ENCODE measurements around the gene GYPC.

GYPC gene

DNA sequence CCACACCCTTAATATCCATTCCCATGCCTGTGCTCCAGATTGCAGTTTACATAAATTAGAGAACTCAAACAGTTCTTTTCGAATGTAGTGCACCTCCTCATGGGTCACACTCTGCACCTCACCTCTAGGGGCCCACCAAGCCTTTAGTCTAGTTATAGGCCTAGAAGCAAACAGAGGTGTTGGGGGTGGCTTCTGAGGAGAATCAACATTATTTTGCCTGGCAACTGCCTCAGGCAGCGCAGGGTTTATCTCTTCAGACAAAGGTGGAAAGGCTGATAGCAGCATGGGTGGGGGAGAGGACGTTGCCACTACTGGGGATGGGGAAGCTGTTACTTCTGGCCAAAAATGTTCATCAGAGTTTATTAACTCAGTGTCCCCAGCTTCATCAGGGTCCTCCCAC is 5.0 kb upstream of the GYPC start:
- DNase-seq (ENCODE audit: low spot score), result no peak

DNA sequence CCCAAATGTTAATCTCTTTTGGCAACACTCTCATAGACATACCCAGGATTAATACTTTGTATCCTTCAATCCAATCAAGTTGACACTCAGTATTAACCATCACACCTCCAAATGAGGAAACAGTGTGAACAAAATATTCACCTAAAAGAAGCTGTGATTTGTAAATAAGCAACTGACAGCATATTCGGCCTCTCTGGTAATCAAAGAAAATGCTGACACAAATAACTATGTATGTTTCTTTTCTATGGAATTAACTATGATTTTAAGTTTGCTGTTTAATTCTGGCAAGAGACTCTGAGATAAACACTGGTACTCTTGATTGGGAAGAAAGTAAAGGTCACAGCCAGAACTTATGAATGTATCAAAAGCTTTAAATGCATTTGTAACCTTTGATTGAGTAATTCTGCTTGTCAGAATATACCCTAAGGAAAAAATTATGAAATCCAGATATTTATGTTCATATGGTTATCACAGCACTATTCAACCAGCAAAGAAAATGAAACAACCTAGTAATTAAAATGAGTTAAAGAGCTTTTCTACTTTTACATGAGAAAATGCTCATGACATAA is 3.6 kb upstream of the GYPC start:
- DNase-seq (ENCODE audit: low spot score), result no peak

DNA sequence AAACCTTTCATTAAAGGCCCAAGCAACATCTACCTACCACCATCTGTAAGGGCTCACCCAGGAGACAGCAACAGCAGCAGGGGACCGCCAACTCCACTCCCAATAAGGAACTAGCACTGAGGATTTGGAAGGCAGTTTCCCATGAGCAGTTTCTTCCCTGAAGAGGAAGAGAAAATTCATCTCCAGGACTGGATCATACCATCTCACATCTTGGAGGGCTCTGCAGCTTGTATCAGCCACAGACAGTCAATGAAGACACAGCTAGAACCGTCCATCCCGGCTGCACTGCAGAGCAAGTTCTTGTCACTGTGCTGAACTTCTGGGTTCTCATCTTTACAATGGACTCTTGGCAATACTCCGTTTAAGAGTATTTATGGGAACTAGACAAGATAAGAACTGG is 2.8 kb upstream of the GYPC start:
- no peak for DNase-seq (ENCODE audit: low spot score)

DNA sequence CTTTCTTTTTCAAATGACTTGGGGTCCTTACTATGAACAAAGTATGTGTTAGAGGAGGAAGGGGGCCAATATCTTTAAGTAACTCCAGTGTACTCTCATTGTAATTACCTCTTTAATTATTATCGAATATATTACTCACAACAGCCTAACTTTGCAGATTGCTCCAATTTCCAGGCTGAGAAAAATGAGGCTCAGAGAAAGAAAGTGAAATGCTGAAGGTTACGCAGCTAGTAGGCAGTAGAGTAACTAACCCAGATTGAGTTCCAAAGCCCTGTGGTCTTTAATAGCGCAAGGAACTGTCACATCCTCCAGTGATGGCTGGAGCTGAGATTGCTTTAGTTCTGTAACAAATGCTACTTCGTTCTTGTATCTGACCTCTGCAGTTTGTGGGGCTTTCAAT is 2.2 kb upstream of the GYPC start:
- no peak for DNase-seq (ENCODE audit: low spot score)

DNA sequence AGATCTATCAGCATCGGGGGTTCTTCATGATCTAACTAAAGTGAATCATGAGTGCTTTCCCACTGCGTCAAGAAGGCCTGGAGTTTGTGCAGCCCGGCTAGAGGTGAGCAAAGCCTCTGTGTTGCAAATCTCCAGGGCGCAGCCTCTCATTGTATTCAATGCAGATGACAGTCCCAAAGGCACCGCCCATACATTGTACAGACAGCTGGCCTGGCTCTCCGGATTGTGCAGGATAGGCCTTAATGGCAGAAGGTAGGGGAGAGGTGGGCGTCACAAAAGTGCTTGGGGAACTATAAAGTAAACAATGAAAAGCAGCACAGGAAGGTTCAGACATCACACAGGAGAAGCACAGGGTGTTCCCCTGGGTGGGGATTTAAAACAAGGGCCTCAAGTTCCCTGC is 907 bp upstream of the GYPC start:
- DNase-seq (ENCODE audit: low spot score), result no peak

DNA sequence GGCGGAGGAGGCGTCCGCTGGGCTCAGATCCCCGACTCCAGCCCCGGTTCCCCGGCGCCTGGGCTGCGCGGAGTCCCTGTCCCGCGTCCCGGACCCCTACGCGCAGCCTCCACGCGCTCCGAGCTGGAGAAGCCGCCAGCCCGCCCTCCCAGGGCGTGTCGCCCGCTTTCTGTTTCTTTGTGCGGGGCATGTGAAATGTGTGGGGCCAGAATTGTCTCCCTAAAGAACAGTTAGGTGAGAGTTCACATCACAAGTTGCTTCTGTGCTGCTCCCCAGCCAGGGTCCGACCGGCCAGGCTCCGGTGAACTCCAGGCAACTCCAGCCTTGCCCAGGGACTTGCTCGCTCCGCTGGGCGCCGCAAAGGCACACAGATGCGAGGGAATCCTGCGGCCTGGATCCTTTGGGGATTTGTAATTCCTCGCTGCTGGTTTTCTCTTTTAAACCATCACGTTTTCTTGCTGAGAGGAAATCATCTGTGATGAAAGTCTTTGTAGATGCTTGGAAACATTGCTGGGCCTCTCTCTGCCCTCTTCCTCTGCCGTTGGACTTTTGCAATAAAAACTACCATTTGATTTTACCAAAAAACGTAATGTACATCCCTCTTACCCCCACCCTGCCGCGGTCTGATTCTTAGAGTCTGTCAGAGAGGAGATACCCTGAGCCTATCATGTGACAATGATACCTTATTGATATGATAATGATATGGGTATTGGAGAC is 631 bp downstream of the GYPC start:
- DNase-seq (ENCODE audit: low spot score), result no peak

DNA sequence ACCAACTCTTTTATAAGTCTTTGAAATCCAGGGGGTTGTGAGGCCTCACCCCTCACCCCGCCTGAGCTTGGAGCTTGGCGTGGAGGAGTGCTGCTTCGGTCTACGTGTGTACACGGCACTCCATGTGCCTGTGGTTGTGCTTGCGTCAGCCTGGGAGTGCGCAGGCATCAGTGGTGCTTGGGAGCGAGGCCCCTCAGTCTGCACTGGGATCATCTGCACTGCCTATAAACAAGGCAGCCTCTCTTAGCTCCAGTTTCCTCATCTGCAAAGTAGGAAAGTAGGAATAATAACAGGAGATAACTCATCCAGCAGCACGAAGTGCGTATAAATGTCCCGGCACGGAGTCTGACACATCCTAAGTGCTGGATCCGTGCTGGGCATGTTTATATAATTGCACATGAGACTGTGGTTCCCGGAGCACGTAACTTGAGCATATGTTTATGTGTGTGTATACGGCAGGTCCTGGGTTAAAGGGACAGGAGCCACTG is 1.2 kb downstream of the GYPC start:
- no peak for DNase-seq (ENCODE audit: low spot score)

DNA sequence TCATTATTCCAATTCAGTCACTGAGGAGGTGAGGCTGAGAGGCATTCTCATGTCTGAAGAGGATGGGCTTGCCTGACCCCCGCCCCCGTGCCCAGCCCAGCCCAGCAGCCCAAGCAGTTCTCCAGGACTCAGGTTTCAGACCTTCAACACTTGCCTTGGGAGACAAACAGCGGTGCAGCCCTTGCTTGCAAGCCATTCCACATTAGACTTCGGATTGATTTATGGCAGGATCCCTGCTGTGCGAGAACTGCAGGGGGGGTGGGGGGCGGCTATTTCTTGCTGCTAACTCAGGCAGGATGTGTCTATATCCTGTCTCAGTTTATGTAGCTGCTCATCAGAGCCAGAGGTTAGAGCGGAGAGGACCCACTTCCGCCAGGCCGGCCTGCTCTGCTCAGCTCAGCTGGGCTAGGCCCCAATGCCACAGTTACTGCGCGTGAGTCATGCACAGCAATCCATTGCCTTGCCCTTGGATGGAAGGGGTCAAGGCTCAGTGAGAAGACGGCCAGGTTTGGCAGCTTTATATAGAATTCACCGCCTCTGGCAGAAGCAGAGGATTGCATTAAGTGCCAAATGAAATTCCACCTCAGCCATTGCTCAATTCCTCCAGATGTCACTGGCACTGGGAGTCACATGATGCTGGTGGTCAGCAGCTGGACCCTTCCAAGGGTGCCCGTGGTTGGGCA is 1.8 kb downstream of the GYPC start:
- peak; percentile 83 for DNase-seq (ENCODE audit: low spot score)

DNA sequence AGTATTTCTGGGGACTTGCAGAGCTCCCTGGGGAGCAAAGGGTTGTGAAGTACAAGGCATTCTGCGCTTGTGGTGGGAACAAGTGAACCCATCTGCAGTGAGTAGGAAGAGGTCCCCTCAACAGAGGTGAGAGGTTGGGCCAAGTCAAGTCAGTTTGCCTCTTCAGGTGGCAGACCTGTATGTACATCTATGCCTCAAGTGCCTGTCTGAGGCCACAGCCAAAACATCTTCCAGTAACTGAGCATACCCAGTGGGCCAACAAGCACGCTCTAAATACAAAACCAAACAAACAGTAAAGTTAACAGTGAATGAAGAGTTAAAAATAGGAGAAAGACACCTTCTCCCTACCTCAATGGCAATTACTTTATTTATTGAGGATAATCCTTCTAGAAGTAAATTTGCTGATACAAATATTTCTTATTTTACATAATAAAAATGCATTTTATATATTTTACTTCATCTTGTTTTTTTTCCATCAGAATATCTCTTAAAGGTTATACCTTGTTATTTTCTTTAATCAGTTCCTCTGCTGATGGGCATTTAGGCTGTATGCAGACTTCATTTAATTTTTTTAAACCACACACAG is 2.5 kb downstream of the GYPC start:
- DNase-seq (ENCODE audit: low spot score), result no peak

DNA sequence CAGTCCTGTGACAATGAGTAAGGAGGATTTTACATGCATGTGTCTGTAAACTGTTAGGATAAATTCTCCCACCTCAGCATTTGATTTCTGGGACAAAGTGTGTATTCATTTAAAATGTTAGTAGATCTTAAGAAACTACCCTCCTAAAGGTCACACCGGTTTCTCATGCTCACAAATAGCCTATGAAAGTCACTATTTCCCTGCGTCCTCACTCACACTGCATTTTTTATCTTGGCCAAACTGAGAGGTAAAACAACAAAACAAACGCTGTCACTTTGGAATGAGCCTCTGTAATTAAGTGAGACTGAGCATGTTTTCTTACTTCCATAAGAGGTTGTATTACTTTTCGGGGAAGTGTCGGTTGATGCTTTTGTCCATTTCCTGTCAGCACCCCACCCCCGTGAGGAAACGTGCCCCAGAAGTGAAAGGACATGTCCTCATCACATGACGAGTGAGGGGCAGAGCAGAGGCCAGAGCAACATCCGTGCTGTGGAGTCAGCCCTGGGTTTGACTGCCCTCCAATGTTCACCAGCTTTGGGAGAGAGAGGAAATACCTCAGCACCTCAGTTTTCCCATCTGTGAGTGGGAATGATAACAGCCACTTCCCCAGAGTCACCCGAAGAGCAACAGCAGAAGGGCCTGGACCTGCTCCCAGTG is 3.1 kb downstream of the GYPC start:
- DNase-seq (ENCODE audit: low spot score), result peak; percentile 63

DNA sequence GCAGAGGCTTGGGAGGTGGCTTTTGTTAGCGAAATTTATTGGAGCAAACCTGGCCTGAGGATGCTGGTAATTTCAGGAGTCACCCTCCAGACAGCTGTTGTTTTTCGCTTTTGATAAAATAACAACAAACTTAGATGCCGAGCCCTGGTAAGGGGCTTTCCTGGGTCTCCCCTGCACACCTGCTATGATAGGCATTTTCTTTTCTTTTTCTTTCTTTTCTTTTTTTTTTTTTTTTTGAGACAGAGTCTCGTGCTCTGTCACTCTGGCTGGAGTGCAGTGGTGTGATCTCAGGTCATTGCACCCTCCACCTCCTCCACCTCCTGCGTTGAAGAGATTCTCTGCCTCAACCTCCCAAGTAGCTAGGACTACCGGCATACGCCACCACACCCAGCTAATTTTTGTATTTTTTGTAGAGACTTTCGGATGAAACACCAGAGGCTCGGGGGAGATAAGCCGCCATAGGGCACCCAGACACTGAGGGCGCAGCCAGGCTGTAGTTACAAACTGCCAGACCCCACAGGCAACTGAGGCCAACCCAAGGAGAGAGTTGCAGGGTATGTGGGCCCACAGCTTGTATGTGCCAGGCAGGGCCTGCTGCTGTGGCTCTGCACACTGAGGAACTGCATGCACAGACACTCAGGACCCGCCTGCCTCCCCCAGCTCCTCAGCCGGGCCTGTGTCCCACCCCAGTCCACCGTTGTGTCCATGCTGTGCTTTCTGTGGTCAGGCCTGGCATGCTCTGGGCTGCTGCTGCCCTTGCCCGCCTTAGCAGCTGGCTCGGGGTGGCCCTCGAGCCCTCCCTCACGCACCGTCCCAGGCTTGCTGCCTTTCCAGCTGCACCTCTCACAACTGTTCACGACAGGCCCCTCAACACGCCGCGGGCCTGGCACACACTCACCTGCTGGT is 3.9 kb downstream of the GYPC start:
- DNase-seq (ENCODE audit: low spot score), result no peak

DNA sequence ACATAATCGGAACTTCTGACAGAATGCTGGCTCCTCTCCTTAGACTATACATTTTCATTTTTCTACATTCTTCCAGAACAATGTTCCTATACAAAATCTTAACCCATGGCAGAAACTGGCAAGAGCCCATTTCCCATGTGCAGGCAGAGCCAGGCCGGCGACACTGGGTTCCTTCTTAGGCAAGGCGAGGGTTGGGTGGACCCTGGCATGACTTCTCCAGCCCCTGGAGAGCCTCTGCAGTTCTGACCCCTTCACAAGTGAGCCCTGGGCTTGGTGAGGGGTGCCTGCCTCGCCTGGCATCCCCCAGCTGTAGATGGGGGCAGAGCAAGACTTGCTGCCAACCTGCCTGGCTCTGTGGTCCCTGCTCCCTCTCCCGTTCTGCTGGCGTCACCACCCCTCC is 5.0 kb downstream of the GYPC start:
- no peak for DNase-seq (ENCODE audit: low spot score)

DNA sequence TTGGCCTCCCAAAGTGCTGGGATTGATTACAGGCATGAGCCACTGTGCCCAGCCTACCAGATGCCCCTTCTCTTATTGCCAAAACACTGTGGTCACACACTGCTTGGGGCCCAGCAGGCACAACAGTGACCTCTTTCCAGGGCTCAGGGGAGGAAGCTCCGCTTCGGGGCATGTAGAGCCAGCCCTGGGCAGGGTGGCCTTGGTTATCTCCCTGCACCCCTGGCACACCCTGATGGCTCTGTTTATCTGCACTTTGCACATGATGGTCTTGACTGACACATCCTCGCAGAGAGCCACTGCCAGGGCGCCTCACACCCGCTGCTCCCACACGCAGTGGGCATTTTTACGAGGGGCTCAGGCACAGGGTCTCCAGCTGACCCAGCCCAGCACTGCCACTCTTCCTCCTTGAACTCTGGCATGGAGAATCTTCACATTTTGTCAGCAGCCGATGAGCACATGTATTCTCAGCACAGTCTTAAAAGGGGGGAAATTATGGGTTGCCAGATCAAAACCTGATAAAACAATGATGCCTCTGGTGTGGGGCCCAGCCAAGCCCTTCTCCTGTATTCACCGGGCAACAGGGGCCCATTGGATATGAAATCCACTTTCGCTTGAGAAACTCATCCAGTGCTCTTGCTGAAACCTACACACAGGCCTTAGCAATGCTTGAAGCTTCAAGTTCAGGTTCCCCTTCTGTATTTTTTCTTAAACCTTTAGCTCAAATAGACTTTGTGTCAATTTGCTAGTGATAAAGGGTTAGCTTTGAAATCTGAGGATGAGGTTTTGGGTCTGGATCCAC is 5.9 kb downstream of the GYPC start:
- no peak for DNase-seq (ENCODE audit: low spot score)

DNA sequence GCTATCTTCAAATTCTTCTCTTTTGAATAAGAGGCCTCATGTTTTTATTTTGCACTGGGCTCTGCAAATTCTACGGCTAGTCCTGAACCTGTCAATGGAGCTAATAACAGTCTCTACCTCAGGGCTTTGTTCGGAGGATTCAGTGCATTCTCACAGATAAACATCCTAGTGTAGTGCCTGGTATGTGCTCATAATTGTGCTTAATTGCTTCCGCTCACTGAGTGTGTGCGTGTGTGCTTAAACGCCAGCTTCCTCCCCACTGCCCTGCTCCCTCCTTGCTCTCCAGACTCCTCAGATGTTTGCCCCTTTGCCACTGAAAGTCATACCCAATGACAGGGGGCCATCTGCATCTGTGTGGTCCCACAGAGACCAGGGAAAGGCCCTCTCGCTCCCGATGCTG is 6.7 kb downstream of the GYPC start:
- no peak for DNase-seq (ENCODE audit: low spot score)

DNA sequence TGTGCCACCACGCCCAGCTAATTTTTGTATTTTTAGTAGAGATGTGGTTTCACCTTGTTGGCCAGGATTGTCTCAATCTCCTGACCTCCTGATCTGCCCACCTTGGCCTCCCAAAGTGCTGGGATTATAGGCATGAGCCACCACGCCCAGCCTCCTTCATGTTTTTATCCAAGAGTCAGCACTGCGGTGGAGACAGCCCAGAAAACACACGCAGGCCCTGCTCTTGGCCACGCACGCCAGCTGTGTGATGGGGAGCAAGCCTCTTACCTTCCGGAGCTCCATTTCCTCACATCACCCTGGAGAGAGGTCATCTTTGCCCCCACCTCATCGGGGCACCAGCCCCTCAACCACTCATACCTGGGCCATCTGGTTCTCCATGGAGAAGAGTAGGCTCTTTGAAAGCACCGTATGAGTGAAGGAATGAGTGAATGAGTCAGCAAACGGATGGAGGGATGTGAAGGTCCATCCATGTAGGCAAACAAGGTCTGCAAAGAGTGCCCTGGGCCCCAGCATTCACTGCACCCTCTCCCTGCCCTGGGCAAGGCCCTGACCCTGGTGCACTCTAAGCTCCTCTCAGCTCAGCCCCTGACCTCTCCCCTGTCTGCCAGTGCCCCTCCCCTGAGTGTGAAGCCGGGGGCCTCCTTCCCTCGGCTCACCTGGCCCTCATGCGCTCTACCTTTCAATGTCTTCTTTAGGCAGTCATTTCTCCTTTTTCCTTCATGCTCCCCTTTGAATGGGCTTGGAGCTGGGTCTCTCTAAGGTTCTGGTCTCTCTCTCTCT is 7.4 kb downstream of the GYPC start:
- DNase-seq (ENCODE audit: low spot score), result no peak

DNA sequence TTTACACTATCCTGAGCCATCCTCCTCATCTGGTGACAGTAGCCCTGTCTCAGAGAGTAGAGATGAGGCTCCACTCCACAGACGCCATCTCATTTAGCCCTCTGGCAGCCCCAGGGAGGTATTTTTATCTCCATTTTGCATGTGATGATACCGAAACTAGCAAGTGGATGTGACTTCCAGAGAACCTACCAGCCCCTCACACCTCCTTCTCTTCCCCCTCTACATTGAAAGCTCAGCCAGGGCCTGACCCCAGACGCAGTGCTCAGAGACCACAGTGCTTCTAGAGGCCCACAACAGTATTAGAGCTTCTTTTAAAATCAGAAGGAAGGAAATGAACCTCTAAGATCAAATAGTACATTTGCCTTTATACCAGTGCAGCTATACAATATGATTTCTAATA is 8.3 kb downstream of the GYPC start:
- DNase-seq (ENCODE audit: low spot score), result no peak

DNA sequence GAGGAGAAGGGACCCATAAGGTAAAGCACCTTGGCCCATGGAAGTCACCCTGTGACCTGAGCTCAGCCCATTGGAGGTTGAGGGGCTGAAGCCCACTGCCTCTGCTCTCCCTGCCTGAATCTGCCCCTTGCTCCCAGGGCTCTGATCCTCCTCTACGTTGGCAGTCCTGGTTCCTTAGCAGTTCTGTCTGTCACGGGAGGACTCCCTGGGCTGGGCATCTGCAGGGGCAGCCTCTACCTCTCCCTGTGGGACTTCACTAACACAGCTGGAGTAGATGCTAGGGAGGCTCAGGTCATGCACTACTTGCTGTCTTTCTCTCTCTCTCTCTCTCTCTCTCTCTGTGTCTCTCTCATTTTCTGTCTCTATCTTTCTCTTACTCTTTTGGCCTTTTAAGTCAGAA is 8.7 kb downstream of the GYPC start:
- no peak for DNase-seq (ENCODE audit: low spot score)

DNA sequence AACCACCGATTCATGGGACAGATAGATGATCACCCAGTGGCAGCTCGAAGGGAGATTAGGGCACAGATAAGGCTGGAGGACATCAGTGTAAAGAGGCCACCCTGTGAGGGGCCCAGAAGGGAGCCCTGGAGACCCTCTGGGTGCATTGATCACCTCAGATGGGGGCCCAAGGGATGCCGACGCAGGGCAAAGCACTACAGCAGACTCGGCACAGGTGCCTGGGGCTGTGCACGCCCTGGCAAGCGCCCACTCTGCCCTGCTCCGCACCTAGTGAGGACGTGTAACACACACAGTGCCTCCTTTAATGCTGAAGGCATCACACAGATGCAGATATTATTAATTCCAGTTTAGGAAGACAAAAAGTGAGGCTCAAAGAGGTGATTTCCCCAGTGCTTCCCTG is 9.5 kb downstream of the GYPC start:
- DNase-seq (ENCODE audit: low spot score), result no peak

DNA sequence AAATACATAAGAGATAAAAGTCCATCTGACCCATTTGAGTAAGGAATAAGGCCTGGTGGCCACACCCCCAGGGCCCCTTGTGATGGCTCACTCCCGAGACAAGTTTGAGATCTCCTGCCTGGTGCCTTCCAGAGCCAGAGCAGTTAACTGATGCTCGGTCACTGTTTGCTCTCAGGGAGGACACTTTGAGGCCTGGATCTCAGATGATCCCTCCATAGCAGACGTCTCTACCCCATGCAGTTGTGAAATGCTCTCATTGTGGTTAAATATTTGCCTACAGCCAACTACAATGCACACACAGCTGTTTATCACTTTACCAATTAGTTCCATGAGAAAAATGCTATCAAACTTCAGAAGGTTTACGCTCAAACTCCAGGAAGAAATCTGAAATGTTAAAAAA is 12.3 kb downstream of the GYPC start:
- DNase-seq (ENCODE audit: low spot score), result no peak

DNA sequence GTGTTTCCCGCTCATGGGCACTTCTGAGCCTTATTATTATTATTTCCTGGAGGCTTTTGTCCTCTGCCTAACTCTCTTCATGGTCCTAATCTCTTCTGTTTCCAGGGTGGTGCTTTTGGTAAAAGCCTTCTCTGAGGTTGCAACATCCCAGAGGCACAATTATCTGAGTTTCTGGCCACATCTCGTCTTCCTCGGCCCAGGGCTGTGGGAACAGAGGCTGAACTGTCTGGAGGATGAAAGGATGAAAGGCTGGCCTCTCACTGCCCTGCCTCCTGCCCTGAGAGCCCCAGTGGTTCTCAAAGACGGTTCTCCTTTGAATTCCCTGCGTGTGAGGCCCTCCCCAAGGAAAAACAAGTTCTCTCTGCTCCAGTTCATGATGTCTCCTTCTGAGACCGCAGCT is 13.8 kb downstream of the GYPC start:
- peak; percentile 79 for DNase-seq (ENCODE audit: low spot score)
